Thoracic aorta endothelial cell (primary cell): ENCODE measurements around the gene ANO6. TPM values are rescaled to one million over a fixed set of nuclear protein-coding genes. Genes with fewer than 3 reads are reported as not detected.

Experiments
- small RNA-seq: library from RNA; depleted of rRNA; stranded (forward); fragments of <200 nt; gene quantifications from one replicate; pipeline ENCODE3, GENCODE V24; 2012
- total RNA-seq: library from RNA; depleted of rRNA; stranded (reverse); fragments of >200 nt; gene quantifications from 2 replicates; pipeline ENCODE4 v1.2.3, GENCODE V29; 2012

The ANO6 gene, protein sequence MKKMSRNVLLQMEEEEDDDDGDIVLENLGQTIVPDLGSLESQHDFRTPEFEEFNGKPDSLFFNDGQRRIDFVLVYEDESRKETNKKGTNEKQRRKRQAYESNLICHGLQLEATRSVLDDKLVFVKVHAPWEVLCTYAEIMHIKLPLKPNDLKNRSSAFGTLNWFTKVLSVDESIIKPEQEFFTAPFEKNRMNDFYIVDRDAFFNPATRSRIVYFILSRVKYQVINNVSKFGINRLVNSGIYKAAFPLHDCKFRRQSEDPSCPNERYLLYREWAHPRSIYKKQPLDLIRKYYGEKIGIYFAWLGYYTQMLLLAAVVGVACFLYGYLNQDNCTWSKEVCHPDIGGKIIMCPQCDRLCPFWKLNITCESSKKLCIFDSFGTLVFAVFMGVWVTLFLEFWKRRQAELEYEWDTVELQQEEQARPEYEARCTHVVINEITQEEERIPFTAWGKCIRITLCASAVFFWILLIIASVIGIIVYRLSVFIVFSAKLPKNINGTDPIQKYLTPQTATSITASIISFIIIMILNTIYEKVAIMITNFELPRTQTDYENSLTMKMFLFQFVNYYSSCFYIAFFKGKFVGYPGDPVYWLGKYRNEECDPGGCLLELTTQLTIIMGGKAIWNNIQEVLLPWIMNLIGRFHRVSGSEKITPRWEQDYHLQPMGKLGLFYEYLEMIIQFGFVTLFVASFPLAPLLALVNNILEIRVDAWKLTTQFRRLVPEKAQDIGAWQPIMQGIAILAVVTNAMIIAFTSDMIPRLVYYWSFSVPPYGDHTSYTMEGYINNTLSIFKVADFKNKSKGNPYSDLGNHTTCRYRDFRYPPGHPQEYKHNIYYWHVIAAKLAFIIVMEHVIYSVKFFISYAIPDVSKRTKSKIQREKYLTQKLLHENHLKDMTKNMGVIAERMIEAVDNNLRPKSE
- 104 and 127 TPM in 2 replicates for total RNA-seq

DNA sequence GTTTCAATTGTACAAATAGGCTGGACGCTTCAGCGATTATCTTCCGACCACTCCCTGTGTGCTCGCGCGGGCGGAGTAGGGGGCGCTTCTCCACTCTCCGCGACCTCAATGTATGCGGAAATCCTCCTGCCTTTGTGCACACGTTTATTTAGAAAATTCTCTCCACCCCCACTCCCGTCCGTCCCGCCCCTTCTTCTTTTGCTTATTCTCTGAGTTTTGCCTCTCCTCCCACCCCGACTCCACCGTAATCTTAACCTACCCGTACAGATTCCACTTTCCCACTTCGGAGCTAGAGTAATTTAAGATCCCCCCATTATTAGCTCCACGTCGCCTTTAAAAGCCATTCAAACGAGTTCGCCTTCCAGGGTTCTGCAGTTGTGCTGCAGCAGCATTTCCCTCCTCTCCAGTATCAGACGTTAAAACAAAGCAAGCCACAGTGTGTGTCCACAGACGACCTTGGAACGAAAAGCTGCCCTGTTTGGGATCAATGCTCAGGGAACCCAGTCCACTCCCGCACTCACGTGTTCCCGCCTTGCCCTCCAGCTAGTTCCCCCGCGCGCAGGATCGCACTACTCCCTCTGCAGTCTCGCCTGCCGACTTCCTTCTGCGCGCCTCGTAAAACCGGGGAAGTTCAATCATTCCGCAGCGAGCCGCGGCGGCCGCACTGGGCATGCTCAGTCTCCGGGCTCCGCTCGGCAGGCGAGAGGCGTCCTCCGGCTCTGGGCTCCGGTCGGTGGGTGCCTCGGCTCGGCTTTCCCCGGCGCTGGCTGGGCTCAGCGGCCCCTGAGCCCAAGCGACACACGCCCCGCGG is at the start of gene ANO6:
TSS of gene ANO6 (plus strand) at position 677 of the 811 bp plus-strand sequence. CDS start 227 bp downstream, outside the sequence.

Small RNAs within 50 kb of the gene (small RNA-seq; reads per million reads assigned to genes)
- gene AC009248.2: not detected

Other genes starting within 250 kb of the ANO6 start
- gene DBX2, start 165.0 kb upstream of the ANO6 start, total RNA-seq: not detected in 2 replicates